Endothelial cell of umbilical vein (primary cell): Measurements from ENCODE around the gene ACTN3. TPM values are rescaled to one million over a fixed set of nuclear protein-coding genes. Genes with fewer than 3 reads are reported as not detected.

Experiments used
- BruUV-seq: library from RNA; stranded (reverse); fragments of 400-500 nt; replicated peaks from 2 replicates; lab custom pipeline; 2021; lab: Mats Ljungman, UMichigan
- CTCF ChIA-PET: fragments of 300-600, 350-600 bp; sonication (Branson Sonifier 250); formaldehyde crosslinking; loops from one replicate; lab custom pipeline; 2021; ENCODE audit warnings: antibody characterized with exemption, inconsistent platforms; lab: Charles Lee
- POLR2A ChIA-PET: fragments of 300-600, 350-600 bp; sonication (Branson Sonifier 250); formaldehyde crosslinking; loops from one replicate; lab custom pipeline; 2021; ENCODE audit warnings: antibody characterized with exemption, inconsistent platforms; lab: Charles Lee
- DNase-seq: peaks from one replicate; pipeline ENCODE4 v3.0.0-alpha.2; 2011; ENCODE audit warnings: low read depth, low spot score
- FAIRE-seq: peaks from 2 replicates; lab custom pipeline; 2011; peaks lifted over from hg19 to GRCh38; lab: Jason Lieb, UNC
- H2AFZ ChIP-seq: 2 replicates; pipeline ENCODE4 v1.6.0; 2012; ENCODE audit warnings: low read depth, low read length, control low read depth, inconsistent platforms
- H3K27ac ChIP-seq: 2 replicates; pipeline ENCODE4 v1.5.1; 2011; ENCODE audit warnings: low read depth, mild to moderate bottlenecking, control low read depth, low read length, moderate library complexity; ENCODE audit not compliant: insufficient read depth
- H3K27me3 ChIP-seq, 2 experiments: 2 replicates each; pipeline versions ENCODE4 v1.6.0 to v1.6.1; 2011; ENCODE audit warnings: low read length in 2 of 2, mixed read lengths in 1 of 2; ENCODE audit not compliant: control insufficient read depth in 2 of 2, insufficient read depth in 2 of 2
- H3K36me3 ChIP-seq, 2 experiments: 2 replicates in 1 of 2; 3 replicates in 1 of 2; pipeline ENCODE4 v1.5.1; 2011; ENCODE audit warnings: low read length in 2 of 2, mild to moderate bottlenecking in 1 of 2, moderate library complexity in 1 of 2; ENCODE audit not compliant: control insufficient read depth in 2 of 2, insufficient read depth in 2 of 2; ENCODE audit errors: extremely low read depth in 1 of 2
- H3K4me1 ChIP-seq: 3 replicates; pipeline ENCODE4 v1.5.1; 2011; ENCODE audit warnings: mild to moderate bottlenecking, low read length; ENCODE audit not compliant: control insufficient read depth, insufficient read depth; ENCODE audit errors: extremely low read depth
- H3K4me2 ChIP-seq: 2 replicates; pipeline ENCODE4 v1.6.1; 2011; ENCODE audit warnings: low read length, control low read depth, mixed read lengths; ENCODE audit not compliant: insufficient read depth
- H3K4me3 ChIP-seq, 3 experiments: fragments of 200-600 bp in 1 of 3; sonication (generic), shearing (Covaris generic) in 1 of 3; replicated peaks in 1 of 3; 2 replicates each; pipeline ENCODE4 v1.5.1; 2011 to 2016; ENCODE audit warnings: control low read depth in 3 of 3, low read length in 3 of 3, mild to moderate bottlenecking in 2 of 3, inconsistent platforms in 1 of 3, low read depth in 1 of 3, moderate library complexity in 1 of 3; ENCODE audit not compliant: insufficient read depth in 1 of 3
- H3K79me2 ChIP-seq: 2 replicates; pipeline ENCODE4 v1.6.0; 2012; ENCODE audit warnings: low read length, inconsistent platforms; ENCODE audit not compliant: control insufficient read depth, insufficient read depth
- H3K9ac ChIP-seq: replicated peaks from 2 replicates; pipeline ENCODE3; 2011; ENCODE audit warnings: low read length, control low read depth; ENCODE audit not compliant: insufficient read depth; ENCODE audit errors: extremely low read depth
- H3K9me1 ChIP-seq: replicated peaks from 3 replicates; pipeline ENCODE4 v1.6.0; 2011; ENCODE audit warnings: mild to moderate bottlenecking, low read length; ENCODE audit not compliant: control insufficient read depth, insufficient read depth; ENCODE audit errors: extremely low read depth
- H3K9me3 ChIP-seq: replicated peaks from 2 replicates; pipeline ENCODE4 v1.5.1; 2012; ENCODE audit warnings: low read length, inconsistent platforms; ENCODE audit not compliant: control insufficient read depth, insufficient read depth
- H4K20me1 ChIP-seq: replicated peaks from 2 replicates; pipeline ENCODE3; 2011; ENCODE audit warnings: mild to moderate bottlenecking, low read length; ENCODE audit not compliant: control insufficient read depth, insufficient read depth; ENCODE audit errors: extremely low read depth
- CTCF ChIP-seq, 2 donors: IDR thresholded peaks; 1 replicate in 1 of 2; 2 replicates in 1 of 2; pipeline ENCODE4 v1.5.1; 2011; ENCODE audit warnings: low read length in 2 of 2, mild to moderate bottlenecking in 2 of 2, moderate library complexity in 2 of 2, control low read depth in 1 of 2, inconsistent platforms in 1 of 2, low read depth in 1 of 2; ENCODE audit not compliant: insufficient read depth in 1 of 2; ENCODE audit errors: extremely low read depth in 1 of 2
- FOS ChIP-seq: IDR thresholded peaks from 2 replicates; pipeline ENCODE4 v1.6.1; 2011; ENCODE audit warnings: mild to moderate bottlenecking, low read length, moderate library complexity, borderline replicate concordance; ENCODE audit not compliant: insufficient read depth
- JUN ChIP-seq: IDR thresholded peaks from 2 replicates; pipeline ENCODE4 v1.6.1; 2011; ENCODE audit warnings: borderline replicate concordance, low read depth; ENCODE audit not compliant: insufficient read length, insufficient read depth
- MAX ChIP-seq: IDR thresholded peaks from 2 replicates; pipeline ENCODE4 v1.6.1; 2011; ENCODE audit not compliant: insufficient read depth, insufficient read length
- MYC ChIP-seq: IDR thresholded peaks from one replicate; pipeline ENCODE4 v1.6.1; 2011; ENCODE audit warnings: mild to moderate bottlenecking, low read depth, low read length
- POLR2A ChIP-seq: IDR thresholded peaks from 2 replicates; pipeline ENCODE4 v1.6.1; 2012; ENCODE audit warnings: low read depth, mild to moderate bottlenecking, control low read depth, low read length
- dilution Hi-C: fragments of 300-500 bp; cut with MboI; formaldehyde crosslinking; loops from one replicate; pipeline ENCODE4 v1.15.0; 2019; ENCODE audit warnings: low sequenced_read_pairs; ENCODE audit not compliant: extremely low pct_ligation_motif_present
- intact Hi-C: fragments of 100-400 bp; cut with micrococcal nuclease; formaldehyde crosslinking; loops from one replicate; pipeline ENCODE4 v1.10.0; 2022
- polyA plus RNA-seq, 4 experiments: library from polyadenylated mRNA; depleted of rRNA in 3 of 4; stranded (reverse) in 3 of 4; unstranded in 1 of 4; fragments of >200 nt; gene quantifications; 2 replicates each; pipeline versions ENCODE4 v1.2.1 to v1.2.3, GENCODE V29; 2011 to 2012; ENCODE audit warnings: missing spikeins in 1 of 4
- total RNA-seq: library from RNA; stranded (reverse); gene quantifications from 2 replicates; pipeline ENCODE4 v1.2.3, GENCODE V29; 2021

ACTN3 gene
- total and polyA plus RNA-seq, 2 donors (not counting 3 experiments of a cell fraction or from before 2014, with no cell fraction given), result 0.17 to 0.18 TPM

GRCh38 chr11:66524304-66525040 lies 22.2 kb upstream of the ACTN3 start:
- no peaks in the 10 kb centered on the region for H3K79me2 ChIP-seq
- no peak overlapping the region for H2AFZ ChIP-seq
- dilution Hi-C loops, result no loop called here
- H3K9me1 ChIP-seq, result no peaks in the 10 kb centered on the region
- DNase-seq, result no peak
- H3K27ac ChIP-seq, result no peak overlapping the region
- no peak overlapping the region for H3K4me3 ChIP-seq
- no peak overlapping the region for H3K4me2 ChIP-seq
- no peaks in the 10 kb centered on the region for H3K4me1 ChIP-seq
- no TSS peak for BruUV-seq
- no peaks in the 10 kb centered on the region for H4K20me1 ChIP-seq
- H3K9ac ChIP-seq, result no peak overlapping the region
- TF ChIP-seq MYC, result no peak
- no peak for TF ChIP-seq POLR2A
- TF ChIP-seq MAX, result no peak
- no peak for TF ChIP-seq JUN
- TF ChIP-seq FOS, result no peak
- TF ChIP-seq CTCF (IDR thresholded peaks at IDR 0.05; ENCODE audit: extremely low read depth in 1 of 2, insufficient read depth in 1 of 2, low read depth in 1 of 2, low read length in 2 of 2), result no peak
- H3K36me3 ChIP-seq, result peaks cover 2 to 11% of the 10 kb centered on the region in 2 experiments
- CTCF ChIA-PET, result no interaction called here
- no peaks in the 10 kb centered on the region for H3K9me3 ChIP-seq
- intact Hi-C loops, result no loop called here
- no peaks in the 10 kb centered on the region for H3K27me3 ChIP-seq
- POLR2A ChIA-PET, result no interaction called here
- no peak for FAIRE-seq
